HG03520 (cell line): Measurements from ENCODE around the gene MIA.
"Not testable (repeated sequence)": the region's sequence is repeated elsewhere in the genome, so short reads cannot be mapped to it uniquely, and the experiment has no call there.

Experiments used
- ATAC-seq: cut with Tn5 transposase; IDR thresholded peaks from one replicate; pipeline ENCODE4 v1.9.1; 2021; ENCODE audit warnings: mild to moderate bottlenecking, moderate library complexity; ENCODE audit not compliant: unreplicated experiment

MIA gene

DNA sequence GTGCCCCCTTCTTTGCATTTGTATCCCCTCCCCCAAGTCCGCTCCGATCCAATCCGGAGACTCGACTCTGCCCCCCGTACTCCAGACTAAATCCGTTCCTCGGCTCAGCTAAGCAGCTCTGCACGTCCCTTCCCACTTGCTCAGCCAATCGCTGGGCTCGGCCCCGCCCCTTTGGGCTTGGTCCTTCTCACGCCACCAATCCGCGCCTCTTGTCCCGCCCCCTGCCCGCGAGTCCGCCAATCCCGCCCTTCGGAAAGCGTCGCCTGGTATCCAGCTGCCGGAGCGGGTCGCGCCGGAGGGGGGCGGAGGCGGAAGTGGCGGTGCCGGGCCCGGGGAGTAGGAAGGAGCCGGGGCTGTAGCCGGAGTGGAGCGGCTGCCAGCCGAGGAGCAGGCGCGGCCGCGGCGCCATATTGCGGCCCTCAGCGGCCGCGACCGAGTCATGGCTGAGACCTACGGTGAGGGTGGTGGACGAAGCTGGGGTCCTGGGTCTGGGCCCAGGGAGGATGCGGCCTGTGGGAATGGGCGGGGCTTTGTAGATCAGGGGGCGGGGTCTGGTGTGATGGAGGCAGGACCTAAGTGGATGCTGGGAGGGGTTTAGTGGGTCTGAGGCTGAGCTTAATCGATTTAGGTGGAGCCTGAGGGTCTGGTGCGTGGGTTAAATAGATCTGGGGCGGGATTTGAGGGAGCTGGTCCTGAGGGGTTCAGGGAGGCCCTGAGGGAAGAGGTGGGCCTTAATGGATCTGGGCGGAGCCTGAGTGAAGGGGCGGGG, 2.8 kb downstream of the MIA start, which contains the start of gene RAB4B:
RAB4B (plus strand) TSS at position 311 of the 769 bp plus-strand sequence; CDS start at position 440, 129 bp downstream.
- peak; percentile 60 for ATAC-seq

DNA sequence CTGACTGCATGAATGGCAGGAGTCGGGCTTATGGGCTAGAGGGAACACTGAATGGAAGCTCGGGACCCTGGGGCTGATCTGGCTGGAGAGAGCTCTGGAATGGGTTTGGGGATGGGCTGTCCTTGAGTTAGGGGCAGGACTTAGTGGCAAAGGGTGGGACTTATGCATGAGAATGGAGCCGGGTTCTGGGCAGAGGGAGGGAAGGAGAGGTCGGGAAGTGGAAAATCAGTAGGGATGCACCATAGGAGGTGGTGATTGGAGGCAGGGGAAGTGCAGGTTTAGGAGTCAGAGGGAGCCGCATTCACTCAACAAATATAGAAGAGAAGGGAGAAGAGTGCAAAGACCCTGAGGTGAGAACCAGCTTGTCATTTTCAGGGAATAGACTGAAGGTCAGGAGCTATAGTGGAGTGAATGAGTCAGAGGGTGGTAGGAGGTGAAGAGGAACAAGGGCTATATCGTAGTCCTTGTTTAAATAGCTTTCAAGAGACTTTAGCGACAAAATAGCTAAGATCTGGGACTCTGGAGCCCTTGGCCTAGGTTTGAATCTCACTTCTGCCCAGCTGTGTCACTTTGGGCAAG, 3.5 kb downstream of the MIA start:
- ATAC-seq, result no peak

DNA sequence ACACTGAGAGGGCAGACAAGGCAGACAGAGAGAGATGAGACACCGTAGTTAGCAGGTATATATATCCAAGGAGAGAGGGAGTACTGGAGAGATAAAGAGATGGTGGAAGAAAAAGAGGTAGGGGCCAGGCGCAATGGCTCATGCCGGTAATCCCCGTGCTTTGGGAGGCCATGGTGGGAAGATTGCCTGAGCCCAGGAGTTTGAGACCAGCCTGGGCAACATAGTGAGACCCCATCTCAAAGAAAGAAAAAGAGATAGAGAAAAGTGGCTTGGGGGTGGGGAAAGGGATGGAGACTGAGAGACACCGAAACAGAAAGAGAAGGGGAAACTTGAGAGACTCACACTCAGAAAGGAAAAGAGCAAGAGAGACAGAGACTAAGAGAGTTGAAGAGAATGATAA, 5.3 kb downstream of the MIA start:
- no peak for ATAC-seq

DNA sequence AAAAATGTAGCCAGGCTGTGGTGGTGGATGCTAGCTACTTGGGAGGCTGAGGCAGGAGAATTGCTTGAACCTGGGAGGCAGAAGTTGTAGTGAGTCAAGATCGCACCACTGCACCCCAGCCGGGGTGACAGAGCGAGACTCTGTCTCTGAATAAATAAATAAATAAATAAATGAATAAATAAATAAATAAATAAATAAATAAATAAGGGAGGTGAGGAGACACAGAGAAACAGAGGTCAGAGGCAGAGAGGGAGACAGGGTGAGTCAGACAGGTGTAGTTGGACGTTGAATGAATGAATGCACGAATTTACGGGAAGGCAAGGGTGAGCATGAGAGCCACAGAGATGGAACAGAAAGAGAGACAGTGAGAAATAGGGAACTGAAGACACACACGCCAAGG, 5.8 kb downstream of the MIA start:
- ATAC-seq, result no peak

DNA sequence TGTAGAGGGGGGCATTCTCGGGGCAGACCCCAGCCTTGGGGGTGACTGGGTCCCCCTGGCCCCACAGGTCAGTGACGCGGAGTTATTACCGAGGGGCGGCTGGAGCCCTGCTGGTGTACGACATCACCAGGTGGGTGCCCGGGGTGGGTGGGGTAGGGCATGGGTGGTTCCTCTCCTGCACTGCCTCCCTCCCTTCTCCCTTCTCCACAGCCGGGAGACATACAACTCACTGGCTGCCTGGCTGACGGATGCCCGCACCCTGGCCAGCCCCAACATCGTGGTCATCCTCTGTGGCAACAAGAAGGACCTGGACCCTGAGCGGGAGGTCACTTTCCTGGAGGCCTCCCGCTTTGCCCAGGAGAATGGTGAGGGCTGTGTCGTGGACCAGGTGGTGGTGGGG, 8.4 kb downstream of the MIA start:
- ATAC-seq, result no peak

DNA sequence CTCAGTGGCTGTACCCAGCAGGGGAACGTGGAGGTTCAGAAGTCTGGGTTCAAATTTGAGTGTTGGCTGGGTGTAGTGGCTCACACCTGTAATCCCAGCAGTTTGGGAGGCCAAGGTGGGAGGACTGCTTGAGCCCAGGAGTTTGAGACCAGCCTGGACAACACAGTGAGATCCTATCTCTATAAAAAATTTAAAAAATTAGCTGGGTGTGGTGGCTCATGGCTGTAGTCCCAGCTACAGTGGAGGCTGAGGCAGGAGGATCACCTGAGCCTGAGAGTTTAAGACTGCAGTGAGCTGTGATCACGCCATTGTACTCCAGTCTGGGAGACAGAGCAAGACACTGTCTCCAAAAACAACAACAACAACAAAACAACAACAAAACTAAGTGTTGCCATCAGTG, 8.8 kb downstream of the MIA start:
- not testable (repeated sequence) for ATAC-seq

DNA sequence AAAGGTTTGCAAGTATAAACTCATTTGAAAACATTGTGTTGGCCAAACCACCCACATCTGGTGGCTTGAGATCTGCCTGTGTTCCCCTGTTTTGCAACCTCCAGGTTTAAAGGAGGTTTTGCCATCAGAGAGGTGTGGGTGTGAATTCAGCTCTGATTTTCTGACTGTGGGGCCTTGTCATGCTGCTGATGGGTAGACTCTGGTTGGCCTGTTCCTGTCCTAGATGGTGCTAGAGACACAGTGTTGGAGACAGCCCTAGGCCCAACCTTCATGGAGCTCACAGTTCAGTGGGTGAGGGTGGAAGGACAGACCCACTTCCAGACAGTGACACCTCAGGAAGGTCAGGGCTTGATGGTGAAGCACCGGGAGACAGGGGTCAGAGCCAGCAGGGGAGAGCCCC, 10.2 kb downstream of the MIA start:
- no peak for ATAC-seq

DNA sequence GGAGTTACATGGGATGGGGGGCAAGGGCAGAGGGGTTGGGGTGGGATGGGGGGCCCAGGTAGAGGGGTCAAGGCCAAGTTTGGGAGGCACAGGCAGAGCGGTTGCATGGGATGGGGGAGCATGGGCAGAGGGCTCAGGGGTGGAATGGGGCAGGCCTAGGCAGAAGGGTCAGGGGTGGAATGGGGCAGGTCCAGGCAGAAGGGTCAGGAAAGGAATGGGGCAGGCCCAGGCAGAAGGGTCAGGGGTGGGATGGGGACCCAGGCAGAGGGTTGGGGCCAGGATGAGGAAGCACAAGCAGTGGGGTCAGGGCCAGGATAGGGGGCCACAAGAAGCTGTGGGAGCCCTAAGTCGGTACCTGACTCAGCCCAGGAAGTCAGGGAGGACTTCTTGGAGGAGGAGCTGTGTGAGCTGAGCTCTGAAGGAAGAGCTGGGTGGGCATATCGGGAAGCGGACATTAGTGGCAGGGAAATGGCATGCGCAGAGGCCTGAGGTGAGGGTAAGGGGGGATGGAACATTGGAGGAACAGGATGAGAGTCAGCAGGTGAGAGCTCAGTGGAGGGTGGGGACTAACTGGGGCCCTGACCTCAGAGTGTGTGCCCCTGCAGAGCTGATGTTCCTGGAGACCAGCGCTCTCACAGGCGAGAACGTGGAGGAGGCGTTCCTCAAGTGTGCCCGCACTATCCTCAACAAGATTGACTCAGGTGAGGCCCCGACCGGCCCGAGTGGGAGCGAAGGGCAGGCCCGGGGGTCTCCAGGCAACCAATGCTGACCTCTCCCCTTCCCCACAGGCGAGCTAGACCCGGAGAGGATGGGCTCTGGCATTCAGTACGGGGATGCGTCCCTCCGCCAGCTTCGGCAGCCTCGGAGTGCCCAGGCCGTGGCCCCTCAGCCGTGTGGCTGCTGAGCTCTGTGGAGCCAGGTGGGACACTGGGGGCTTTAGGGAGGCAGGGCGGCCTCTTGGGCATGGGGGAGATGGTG, 11.0 kb downstream of the MIA start:
- ATAC-seq, result no peak

DNA sequence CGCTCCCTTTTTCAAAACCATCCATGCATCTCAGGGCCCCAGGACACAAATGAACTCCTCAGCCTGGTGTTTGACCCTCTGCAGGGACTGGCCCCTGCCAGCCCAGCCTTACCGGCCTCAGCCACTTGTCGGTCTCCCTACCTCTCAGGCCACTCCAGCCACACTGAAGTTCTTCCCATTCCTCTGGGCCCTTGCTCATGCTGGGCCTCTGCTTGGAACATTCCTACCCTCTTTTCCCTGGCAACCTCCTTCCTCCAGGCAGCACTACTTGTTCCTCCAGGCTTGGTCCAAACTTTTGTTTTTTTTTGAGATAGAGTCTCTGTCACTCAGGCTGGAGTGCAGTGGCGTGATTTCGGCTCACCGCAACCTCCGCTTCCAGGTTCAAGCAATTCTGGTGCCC, 16.0 kb downstream of the MIA start:
- ATAC-seq, result no peak

DNA sequence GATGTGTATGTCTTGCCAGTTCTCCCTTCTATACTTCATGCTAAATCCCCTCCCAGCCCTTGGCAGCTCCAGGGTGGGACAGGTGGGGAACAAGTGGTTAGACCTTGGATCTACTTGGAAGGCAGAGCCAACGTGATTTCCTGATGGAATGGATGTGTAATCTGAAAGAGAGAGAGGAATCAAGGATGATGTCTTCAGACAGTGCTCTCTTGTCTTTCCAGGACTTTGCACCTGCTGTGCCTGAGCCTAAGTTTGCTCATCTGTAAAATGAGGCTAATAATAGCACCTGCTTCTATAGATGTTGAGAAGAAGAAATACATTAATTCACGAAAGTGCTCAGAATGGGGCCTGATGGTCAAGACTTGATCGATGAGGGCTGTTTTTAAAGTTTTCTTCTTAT, 16.7 kb downstream of the MIA start:
- ATAC-seq, result no peak

DNA sequence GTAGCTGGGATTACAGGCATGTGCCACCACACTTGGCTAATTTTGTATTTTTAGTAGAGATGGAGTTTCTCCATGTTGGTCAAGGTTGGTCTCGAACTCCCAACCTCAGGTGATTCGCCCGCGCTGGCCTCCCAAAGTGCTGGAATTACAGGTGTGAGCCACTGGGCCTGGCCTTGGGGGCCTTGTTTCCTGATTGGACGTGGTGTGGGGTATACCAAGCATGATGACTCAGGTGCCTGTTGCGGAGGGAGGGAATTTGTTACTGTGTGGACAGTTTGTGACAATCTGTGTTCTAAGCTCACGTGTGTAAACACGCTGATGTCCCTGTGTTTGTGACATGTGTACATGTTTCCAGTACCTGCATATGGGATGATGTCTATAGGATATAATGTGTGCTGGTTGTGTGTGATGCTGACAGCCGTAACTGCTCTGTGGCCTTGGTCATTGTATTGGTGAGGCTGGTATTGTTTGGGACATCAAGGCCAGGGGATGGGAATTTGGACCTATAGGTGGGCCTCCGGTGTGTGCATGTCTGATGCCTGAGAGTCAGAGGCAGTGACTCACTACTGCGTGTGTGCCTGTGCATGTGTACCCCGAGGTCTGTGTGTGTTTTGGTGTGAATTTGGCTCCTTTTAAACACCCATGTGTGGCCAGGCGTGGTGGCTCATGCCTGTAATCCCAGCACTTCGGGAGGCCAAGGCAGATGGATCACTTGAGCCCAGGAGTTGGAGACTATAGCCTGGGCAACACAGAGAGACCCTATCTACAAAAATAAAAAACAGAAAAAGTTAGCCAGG, 22.0 kb downstream of the MIA start:
- no peak for ATAC-seq

DNA sequence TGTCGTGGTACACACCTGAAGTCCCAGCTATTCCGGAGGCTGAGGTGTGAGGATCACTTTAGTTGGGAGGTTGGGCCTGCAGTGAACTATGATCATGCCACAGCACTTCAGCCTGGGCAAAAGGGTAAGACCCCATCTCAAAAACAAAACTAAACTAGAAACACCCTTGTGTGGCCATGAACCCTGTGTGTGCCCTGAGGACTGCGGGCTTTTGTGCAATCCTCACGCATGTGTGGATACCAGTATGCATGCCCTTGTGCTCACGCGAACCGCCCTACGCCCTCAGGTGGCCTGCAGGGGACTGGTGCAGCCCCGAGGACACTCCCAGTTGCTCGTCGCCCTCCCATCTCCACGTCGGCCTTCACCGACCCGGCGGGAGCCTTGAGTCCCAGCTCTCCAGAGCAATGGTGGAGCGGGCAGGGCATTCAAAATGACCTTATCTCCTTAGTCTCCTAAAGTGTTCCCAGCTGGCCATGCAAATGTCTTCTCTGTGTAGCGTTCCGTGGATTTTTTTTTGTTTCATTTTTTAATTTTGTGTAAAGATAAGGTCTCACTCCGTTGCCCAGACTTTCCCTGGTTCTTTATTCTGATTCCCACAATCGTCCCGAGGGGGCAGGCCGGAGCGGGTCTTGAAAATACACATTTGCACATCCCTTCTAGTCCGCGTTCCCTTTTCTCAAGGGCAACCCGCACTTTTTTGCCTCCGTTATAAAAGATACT, 22.8 kb downstream of the MIA start:
- ATAC-seq, result peak; percentile 20

DNA sequence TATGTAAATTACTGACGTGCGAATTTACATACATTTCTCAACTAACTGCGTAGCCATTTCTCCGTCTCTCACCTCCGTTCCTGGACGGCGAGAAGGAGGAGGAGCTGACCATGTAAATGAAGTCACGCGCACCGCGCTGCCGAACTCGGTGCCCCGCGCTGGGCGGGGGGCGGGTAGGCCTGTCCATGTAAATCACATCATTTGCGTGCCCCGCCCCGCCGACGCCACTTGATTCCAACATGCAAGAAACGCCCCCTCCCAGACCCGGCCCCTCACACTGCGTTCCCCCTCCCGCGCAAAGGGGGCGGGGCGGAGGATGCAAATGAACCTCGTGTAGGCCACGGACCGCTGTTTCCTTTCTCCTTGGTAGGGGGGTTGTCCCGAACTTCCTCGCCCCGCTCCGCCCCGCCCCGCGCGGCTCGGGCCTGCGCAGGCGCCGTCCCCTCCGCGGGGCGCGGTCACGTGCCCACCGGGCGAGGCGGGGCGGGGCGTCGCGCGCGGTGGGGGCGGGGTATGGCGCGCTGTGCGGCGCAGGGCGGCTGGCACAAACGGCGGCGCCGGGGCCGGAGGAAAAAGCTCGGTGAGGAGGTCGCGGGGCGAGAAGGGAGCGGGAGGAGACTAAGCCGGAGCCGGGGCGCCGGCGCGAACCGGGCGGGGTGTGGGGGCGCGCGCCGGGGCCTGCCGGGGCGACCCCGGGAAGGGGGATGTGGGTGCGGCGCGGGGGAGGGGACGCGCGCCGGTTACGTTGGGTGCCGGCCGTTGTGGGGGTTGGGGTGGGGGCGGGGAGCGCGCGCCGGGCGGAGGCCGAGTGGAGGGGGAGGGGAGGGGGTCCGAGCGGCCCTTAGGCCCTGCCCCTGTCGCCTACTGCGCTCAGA, 23.6 kb downstream of the MIA start, which contains the start of gene EGLN2:
EGLN2 (plus strand) TSS at position 509 of the 875 bp plus-strand sequence. CDS start 1,382 bp downstream, outside the sequence.
- ATAC-seq, result peak; percentile 65

DNA sequence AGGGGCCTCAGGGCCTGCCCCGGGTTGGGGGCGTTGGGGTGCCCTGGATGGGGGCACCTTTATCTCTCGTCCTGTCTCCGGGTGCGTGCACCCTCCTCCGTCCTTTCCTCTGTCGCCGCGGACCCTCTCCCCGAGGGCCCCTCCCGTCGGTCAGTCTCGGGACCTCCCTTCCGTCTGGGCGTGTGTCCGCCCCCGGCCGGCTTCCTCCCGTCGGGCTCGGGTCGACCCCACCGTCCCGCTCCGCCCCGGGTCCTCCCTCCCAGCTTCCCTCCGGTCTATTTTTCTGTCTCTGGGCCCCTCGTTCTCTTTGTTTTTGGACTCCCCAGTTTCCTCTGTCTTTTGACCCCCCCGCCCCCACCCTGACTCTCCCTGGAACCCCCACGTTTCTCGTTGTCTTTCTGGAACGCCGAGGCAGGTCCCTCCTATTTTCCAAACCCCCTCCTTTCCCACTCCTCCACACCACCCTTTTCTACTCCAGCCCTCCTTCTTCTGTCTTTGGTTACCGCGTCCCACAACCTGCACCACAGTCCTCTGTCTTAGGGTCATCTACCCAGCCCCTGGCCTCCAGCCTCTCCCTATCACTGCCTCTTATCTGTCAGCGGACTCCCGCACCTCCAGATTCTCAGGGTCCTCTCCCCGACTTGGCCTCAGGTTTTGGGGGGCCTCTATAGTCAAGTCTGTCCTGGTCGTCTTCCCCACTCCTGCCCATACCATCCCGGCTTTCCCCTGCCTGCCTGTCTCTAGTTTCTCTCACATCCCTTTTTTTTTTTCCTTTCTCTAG, 24.4 kb downstream of the MIA start:
- no peak for ATAC-seq

DNA sequence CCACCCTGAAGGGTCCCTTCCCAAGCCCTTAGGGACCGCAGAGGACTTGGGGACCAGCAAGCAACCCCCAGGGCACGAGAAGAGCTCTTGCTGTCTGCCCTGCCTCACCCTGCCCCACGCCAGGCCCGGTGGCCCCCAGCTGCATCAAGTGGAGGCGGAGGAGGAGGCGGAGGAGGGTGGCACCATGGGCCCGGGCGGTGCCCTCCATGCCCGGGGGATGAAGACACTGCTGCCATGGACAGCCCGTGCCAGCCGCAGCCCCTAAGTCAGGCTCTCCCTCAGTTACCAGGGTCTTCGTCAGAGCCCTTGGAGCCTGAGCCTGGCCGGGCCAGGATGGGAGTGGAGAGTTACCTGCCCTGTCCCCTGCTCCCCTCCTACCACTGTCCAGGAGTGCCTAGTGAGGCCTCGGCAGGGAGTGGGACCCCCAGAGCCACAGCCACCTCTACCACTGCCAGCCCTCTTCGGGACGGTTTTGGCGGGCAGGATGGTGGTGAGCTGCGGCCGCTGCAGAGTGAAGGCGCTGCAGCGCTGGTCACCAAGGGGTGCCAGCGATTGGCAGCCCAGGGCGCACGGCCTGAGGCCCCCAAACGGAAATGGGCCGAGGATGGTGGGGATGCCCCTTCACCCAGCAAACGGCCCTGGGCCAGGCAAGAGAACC, 25.1 kb downstream of the MIA start:
- no peak for ATAC-seq

DNA sequence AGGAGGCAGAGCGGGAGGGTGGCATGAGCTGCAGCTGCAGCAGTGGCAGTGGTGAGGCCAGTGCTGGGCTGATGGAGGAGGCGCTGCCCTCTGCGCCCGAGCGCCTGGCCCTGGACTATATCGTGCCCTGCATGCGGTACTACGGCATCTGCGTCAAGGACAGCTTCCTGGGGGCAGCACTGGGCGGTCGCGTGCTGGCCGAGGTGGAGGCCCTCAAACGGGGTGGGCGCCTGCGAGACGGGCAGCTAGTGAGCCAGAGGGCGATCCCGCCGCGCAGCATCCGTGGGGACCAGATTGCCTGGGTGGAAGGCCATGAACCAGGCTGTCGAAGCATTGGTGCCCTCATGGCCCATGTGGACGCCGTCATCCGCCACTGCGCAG, 25.7 kb downstream of the MIA start:
- no peak for ATAC-seq

DNA sequence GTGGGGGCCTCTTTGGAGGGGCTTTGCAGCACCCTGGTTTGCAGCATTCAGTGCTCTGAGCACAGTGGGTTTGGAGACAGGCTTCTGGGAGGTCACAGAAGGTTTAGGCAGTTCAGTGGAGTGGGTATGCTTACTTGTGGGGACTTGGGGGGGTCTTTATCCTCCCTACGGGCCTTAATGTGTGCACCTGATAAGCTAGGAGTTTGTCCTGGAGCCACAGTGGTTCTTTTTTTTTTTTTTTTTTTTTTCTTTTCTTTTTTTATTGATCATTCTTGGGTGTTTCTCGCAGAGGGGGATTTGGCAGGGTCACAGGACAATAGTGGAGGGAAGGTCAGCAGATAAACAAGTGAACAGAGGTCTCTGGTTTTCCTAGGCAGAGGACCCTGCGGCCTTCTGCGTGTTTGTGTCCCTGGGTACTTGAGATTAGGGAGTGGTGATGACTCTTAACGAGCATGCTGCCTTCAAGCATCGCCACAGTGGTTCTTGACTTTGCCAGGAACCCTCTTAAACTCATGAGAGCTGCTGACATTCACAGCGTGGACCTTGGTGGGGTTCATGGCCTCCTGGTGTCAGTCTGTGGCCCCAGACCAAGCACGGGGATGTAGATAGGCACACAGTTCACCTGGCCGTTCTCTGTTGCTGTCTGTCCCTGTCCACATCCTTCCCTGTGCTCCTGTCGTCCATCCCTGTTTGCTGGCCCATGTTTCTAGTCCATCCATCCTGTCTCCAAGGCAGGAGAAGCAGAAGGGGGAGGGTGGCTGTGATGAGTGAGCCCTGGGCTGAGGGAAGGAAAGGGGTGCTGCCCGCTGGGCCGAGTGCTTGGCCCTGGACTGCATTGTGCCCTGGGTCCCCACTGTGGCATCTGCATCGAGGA, 26.3 kb downstream of the MIA start:
- no peak for ATAC-seq
